HG03457 (cell line): Measurements from ENCODE around the gene SQSTM1.

Experiments
- ATAC-seq: cut with Tn5 transposase; IDR thresholded peaks from one replicate; pipeline ENCODE4 v1.9.1; 2021; ENCODE audit warnings: moderate number of reproducible peaks; ENCODE audit not compliant: unreplicated experiment

Gene SQSTM1

GRCh38 chr5:179805529-179806249 is 15.0 kb upstream of the SQSTM1 start:
- no peak for ATAC-seq

GRCh38 chr5:179806250-179807048 is 14.3 kb upstream of the SQSTM1 start, which contains the start of gene MGAT4B:
MGAT4B (minus strand) TSS chr5:179806866; CDS start chr5:179806583, 283 bp downstream.
- peak; percentile 54 for ATAC-seq

- ATAC-seq, result no peak
Observed at GRCh38 chr5:179812135-179812825, 8.4 kb upstream of the SQSTM1 start.

DNA sequence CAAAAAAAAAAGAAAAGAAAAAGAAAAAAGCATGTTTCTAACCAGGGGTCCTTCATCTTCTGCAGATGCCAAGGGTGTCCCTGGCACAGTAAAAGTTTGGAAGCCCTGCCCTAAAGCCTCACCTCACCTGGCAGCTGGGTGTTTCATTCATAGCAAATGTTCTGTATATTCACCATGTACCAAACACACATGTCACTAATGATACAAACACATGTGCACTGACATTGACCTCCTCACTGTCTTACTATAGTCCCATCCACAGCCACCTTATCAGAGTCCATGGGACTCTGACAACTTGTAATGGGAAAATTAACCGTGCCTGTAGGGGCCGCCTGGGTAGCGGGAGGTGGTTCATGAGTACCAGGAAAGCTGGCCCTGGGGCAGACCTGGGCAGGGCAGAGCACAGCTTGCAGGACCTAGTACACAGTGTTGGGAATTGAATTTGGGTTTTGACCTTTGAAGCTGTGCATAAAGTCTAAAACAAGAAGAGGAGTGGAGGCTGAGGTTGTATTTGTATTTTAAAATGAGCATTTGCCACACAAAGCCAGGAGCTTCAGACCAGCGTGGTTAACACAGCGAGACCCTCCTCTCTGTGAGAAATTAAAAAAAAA is 7.6 kb upstream of the SQSTM1 start:
- no peak for ATAC-seq

DNA sequence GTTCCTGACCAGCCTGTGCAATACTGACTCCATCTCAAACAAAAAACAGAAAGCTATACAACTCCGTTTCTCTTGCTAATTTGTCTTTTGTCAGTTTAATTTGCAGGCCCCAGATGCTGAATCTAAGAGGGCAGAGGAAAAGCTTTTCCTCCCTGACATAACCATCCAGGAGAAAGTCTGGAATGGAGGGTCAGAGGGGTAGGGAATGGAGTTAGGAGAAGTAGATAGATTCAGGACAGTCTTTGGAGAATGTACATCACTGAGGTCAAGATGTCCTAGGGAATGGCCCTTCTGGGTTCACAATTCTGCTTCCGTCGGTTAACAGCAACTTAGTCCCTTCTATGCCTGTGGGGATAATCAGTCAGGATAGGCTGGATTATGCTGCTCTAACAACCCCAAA is 6.6 kb upstream of the SQSTM1 start:
- no peak for ATAC-seq

- no peak for ATAC-seq
Observed at GRCh38 chr5:179815491-179816249, 5.0 kb upstream of the SQSTM1 start.

DNA sequence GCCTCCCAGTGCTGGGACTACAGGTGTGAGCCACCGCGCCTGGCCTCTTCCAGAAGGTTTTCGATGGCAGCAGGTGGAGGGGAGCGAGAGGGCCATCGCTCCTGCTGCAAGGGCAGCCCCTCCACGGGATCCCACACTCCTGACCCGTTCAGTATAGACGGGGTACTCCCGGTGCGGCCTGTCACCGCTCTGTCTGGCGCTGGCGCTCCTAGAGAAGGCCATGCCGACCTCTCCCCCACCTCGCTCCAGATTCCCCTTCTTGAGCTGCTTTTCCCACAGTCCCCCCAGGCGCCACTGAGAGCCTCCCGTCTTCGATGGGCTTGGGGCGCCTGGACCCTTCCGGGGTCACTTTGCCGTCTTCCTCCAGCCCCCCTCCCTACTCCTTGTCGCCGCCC is 4.3 kb upstream of the SQSTM1 start:
- ATAC-seq, result no peak

GRCh38 chr5:179816796-179817469 is 3.8 kb upstream of the SQSTM1 start:
- ATAC-seq, result no peak

DNA sequence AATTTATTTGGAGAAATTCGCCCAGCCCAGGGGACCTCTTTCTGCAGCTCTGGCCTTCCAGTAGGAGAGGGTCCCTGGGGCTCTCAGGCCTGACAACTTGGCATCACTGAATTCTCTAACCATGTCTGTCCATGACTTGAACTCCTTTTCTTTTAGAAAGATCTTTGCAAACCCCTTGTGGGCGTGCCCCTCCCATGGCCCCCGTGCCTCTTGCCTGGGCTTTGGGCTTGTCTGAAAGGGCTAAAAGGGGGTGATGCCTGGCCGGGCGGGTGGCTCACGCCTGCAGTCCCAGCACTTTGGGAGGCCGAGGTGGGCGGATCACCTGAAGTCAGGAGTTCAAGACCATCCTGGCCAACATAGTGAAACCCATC is 3.2 kb upstream of the SQSTM1 start:
- no peak for ATAC-seq

- no peak for ATAC-seq
Observed at GRCh38 chr5:179817890-179818745, 2.6 kb upstream of the SQSTM1 start.

- ATAC-seq, result peak; percentile 47
Observed at GRCh38 chr5:179818746-179819295, 1.9 kb upstream of the SQSTM1 start.

- ATAC-seq, result no peak
Observed at GRCh38 chr5:179819296-179820126, 1.2 kb upstream of the SQSTM1 start.

DNA sequence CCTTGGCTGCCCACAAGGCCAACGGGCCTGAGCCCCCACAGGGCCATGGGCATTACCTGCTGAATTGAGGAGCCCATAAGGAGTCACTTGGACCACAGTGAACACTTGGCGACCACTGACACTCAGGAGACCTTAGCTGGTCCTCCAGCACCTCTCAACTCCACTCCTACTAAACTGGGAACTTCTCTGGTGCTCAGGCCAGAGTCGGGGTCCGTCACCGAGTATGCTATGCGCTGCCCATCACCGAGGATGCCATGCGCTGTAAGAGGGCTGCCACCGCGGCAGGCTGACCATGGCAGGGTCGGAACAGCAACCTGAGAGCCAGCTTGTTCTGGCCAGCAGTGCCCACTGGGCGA is 600 bp upstream of the SQSTM1 start:
- no peak for ATAC-seq

GRCh38 chr5:179821298-179822058 is 773 bp downstream of the SQSTM1 start:
- peak; percentile 34 for ATAC-seq

- no peak for ATAC-seq
Observed at GRCh38 chr5:179822059-179822432, 1.3 kb downstream of the SQSTM1 start.

- no peak for ATAC-seq
Observed at GRCh38 chr5:179822444-179822990, 1.8 kb downstream of the SQSTM1 start.
